ENCODE data around the gene VN1R5.

GRCh38 chr1:247277191-247277590 lies 21.3 kb downstream of the VN1R5 start:
- TF ChIP-seq POLR2AphosphoS5 (IDR thresholded peaks at IDR 0.05; ENCODE audit: insufficient read depth in 1 of 2, low read depth in 1 of 2): no peak
- TF ChIP-seq, protein P1, sequence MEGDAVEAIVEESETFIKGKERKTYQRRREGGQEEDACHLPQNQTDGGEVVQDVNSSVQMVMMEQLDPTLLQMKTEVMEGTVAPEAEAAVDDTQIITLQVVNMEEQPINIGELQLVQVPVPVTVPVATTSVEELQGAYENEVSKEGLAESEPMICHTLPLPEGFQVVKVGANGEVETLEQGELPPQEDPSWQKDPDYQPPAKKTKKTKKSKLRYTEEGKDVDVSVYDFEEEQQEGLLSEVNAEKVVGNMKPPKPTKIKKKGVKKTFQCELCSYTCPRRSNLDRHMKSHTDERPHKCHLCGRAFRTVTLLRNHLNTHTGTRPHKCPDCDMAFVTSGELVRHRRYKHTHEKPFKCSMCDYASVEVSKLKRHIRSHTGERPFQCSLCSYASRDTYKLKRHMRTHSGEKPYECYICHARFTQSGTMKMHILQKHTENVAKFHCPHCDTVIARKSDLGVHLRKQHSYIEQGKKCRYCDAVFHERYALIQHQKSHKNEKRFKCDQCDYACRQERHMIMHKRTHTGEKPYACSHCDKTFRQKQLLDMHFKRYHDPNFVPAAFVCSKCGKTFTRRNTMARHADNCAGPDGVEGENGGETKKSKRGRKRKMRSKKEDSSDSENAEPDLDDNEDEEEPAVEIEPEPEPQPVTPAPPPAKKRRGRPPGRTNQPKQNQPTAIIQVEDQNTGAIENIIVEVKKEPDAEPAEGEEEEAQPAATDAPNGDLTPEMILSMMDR (IDR thresholded peaks at IDR 0.05): no peak
